HepG2 (cell line): Measurements from ENCODE around the gene BEGAIN. TPM values are rescaled to one million over a fixed set of nuclear protein-coding genes. Genes with fewer than 3 reads are reported as not detected.

Experiments used
- ATAC-seq: fragments of 200-7000 bp; cut with Tn5 transposase; 3 replicates; pipeline ENCODE4 v1.9.1; 2020; ENCODE audit warnings: mild to moderate bottlenecking, moderate library complexity
- BruUV-seq: library from RNA; stranded (reverse); fragments of 400-500 nt; replicated peaks from 2 replicates; lab custom pipeline; 2021; lab: Mats Ljungman, UMichigan
- CTCF ChIA-PET: fragments of 300-600 bp; formaldehyde crosslinking; extraction: SDS; loops from one replicate; lab custom pipeline; 2021; ENCODE audit warnings: low total read pairs, inconsistent platforms, low intra/inter-chr PET ratio; lab: Yijun Ruan, JAX
- POLR2A ChIA-PET: fragments of 350-600 bp; sonication (Branson Sonifier 250); formaldehyde crosslinking; loops from one replicate; lab custom pipeline; 2020; ENCODE audit warnings: antibody characterized with exemption, inconsistent platforms; lab: Yijun Ruan, JAX
- DNase-seq: peaks from one replicate; pipeline ENCODE4 v3.0.0-alpha.2; 2015; ENCODE audit warnings: low spot score
- FAIRE-seq: peaks from 3 replicates; lab custom pipeline; 2011; peaks lifted over from hg19 to GRCh38; lab: Jason Lieb, UNC
- H2AFZ ChIP-seq: one replicate; pipeline ENCODE4 v1.6.1; 2011; ENCODE audit warnings: low read length, inconsistent platforms
- H3K27ac ChIP-seq: fragments of 300-600 bp; 3 replicates; pipeline ENCODE4 v1.8.0; 2011; ENCODE audit warnings: mixed run types, mild to moderate bottlenecking, mixed read lengths, low read length, inconsistent platforms; ENCODE audit not compliant: insufficient read depth; ENCODE audit errors: extremely low read length
- H3K27me3 ChIP-seq, 2 experiments: fragments of 200-600 bp in 1 of 2; 2 replicates in 1 of 2; 3 replicates in 1 of 2; pipeline versions ENCODE4 v1.6.0 to v1.8.0; 2011; ENCODE audit warnings: low read length in 2 of 2, mild to moderate bottlenecking in 2 of 2, moderate library complexity in 2 of 2, inconsistent platforms in 1 of 2; ENCODE audit not compliant: insufficient read depth in 2 of 2, control insufficient read depth in 1 of 2
- H3K36me3 ChIP-seq, 2 experiments: fragments of 200-600 bp in 1 of 2; replicated peaks in 1 of 2; 2 replicates in 1 of 2; 3 replicates in 1 of 2; pipeline versions ENCODE4 v1.5.1 to v1.8.0; 2011; ENCODE audit warnings: low read length in 2 of 2, inconsistent platforms in 1 of 2; ENCODE audit not compliant: insufficient read depth in 2 of 2, control insufficient read depth in 1 of 2
- H3K4me1 ChIP-seq: 2 replicates; pipeline ENCODE4 v1.5.1; 2012; ENCODE audit warnings: low read length, inconsistent platforms; ENCODE audit not compliant: insufficient read depth
- H3K4me2 ChIP-seq: 2 replicates; pipeline ENCODE4 v1.6.0; 2011; ENCODE audit warnings: low read depth, low read length, inconsistent platforms
- H3K4me3 ChIP-seq, 3 experiments: fragments of 200-600 bp in 1 of 3; sonication (generic), shearing (Covaris generic) in 1 of 3; replicated peaks in 1 of 3; 2 replicates each; pipeline ENCODE4 v1.5.1; 2011 to 2016; ENCODE audit warnings: low read length in 3 of 3, inconsistent platforms in 2 of 3, low read depth in 2 of 3, mild to moderate bottlenecking in 2 of 3, control low read depth in 1 of 3, mixed read lengths in 1 of 3; ENCODE audit not compliant: insufficient read depth in 1 of 3
- H3K79me2 ChIP-seq: one replicate; pipeline ENCODE4 v1.6.1; 2011; ENCODE audit warnings: low read length, inconsistent platforms; ENCODE audit not compliant: insufficient read depth
- H3K9ac ChIP-seq: 2 replicates; pipeline ENCODE4 v1.6.0; 2011; ENCODE audit warnings: mild to moderate bottlenecking, low read depth, low read length, inconsistent platforms; ENCODE audit not compliant: insufficient read depth
- H3K9me3 ChIP-seq: 2 replicates; pipeline ENCODE4 v1.5.1; 2012; ENCODE audit warnings: mild to moderate bottlenecking, low read length
- H4K20me1 ChIP-seq: 2 replicates; pipeline ENCODE4 v1.6.0; 2011; ENCODE audit warnings: inconsistent platforms, mild to moderate bottlenecking, low read length, moderate library complexity; ENCODE audit not compliant: insufficient read depth
- ATF7-NPFF ChIP-seq: sonication (generic); formaldehyde crosslinking; IDR thresholded peaks from 2 replicates; pipeline ENCODE4 v1.8.1; 2023; ENCODE audit warnings: mild to moderate bottlenecking, low read depth, missing genetic modification reagents, moderate library complexity
- GZF1 ChIP-seq: sonication (generic); formaldehyde crosslinking; IDR thresholded peaks from 2 replicates; pipeline ENCODE4 v1.5.1; 2020; ENCODE audit warnings: mild to moderate bottlenecking, missing genetic modification reagents
- RFX1 ChIP-seq: fragments of 450-650 bp; IDR thresholded peaks from 2 replicates; pipeline ENCODE4 v1.6.1; 2017
- RXRB ChIP-seq: IDR thresholded peaks from 2 replicates; pipeline ENCODE4 v1.6.1; 2016; ENCODE audit warnings: borderline replicate concordance, missing genetic modification reagents, missing compliant biosample characterization
- SIX4 ChIP-seq: sonication (generic); formaldehyde crosslinking; IDR thresholded peaks from 2 replicates; pipeline ENCODE4 v1.4.0; 2020; ENCODE audit warnings: missing genetic modification reagents
- SP140L ChIP-seq: sonication (generic); formaldehyde crosslinking; IDR thresholded peaks from 2 replicates; pipeline ENCODE4 v1.4.0; 2020; ENCODE audit warnings: missing genetic modification reagents, borderline replicate concordance
- SP2 ChIP-seq: sonication (generic); formaldehyde crosslinking; IDR thresholded peaks from 2 replicates; pipeline ENCODE4 v1.5.1; 2020; ENCODE audit warnings: mild to moderate bottlenecking, missing genetic modification reagents
- SPEN ChIP-seq: sonication (generic); formaldehyde crosslinking; IDR thresholded peaks from 2 replicates; pipeline ENCODE4 v1.5.1; 2020; ENCODE audit warnings: low read depth, mild to moderate bottlenecking, missing genetic modification reagents
- ZFY ChIP-seq: sonication (generic); formaldehyde crosslinking; IDR thresholded peaks from 2 replicates; pipeline ENCODE4 v1.4.0; 2020; ENCODE audit warnings: missing genetic modification reagents
- ZNF205 ChIP-seq: IDR thresholded peaks from 2 replicates; pipeline ENCODE4 v1.6.1; 2018; ENCODE audit warnings: missing biosample characterization, missing genetic modification reagents
- ZNF44 ChIP-seq: sonication (generic); formaldehyde crosslinking; IDR thresholded peaks from 2 replicates; pipeline ENCODE4 v1.5.1; 2020; ENCODE audit warnings: mild to moderate bottlenecking, missing genetic modification reagents
- ZNF446 ChIP-seq: sonication (generic); formaldehyde crosslinking; IDR thresholded peaks from 2 replicates; pipeline ENCODE4 v1.5.0; 2020; ENCODE audit warnings: mild to moderate bottlenecking, missing genetic modification reagents
- ZNF674 ChIP-seq: sonication (generic); formaldehyde crosslinking; IDR thresholded peaks from 2 replicates; pipeline ENCODE4 v1.5.0; 2020; ENCODE audit warnings: low read depth, mild to moderate bottlenecking, missing genetic modification reagents
- ZNF746 ChIP-seq: sonication (generic); formaldehyde crosslinking; IDR thresholded peaks from 2 replicates; pipeline ENCODE4 v1.8.0; 2022; ENCODE audit warnings: mild to moderate bottlenecking, missing genetic modification reagents
- ZNF790 ChIP-seq: sonication (generic); formaldehyde crosslinking; IDR thresholded peaks from 2 replicates; pipeline ENCODE4 v1.8.0; 2022; ENCODE audit warnings: missing genetic modification reagents, mild to moderate bottlenecking, borderline replicate concordance
- WGBS: methylation state at CpG from one replicate; pipeline ENCODE4 v1.1.6; 2017; ENCODE audit warnings: low lambda C conversion rate; 5-methylcytosine and 5-hydroxymethylcytosine counted together
- in situ Hi-C: cut with HindIII; loops from 2 replicates; pipeline ENCODE4 v1.10.0; 2017; ENCODE audit warnings: low pct_unique_long_range_greater_than_20kb; ENCODE audit not compliant: extremely low pct_ligation_motif_present
- intact Hi-C: fragments of 100-400 bp; cut with micrococcal nuclease; formaldehyde crosslinking; loops from one replicate; pipeline ENCODE4 v1.10.0; 2022; ENCODE audit not compliant: unreplicated experiment
- polyA plus RNA-seq, 8 experiments: library from polyadenylated mRNA; depleted of rRNA in 3 of 8; stranded (reverse) in 7 of 8; unstranded in 1 of 8; fragments of >200 nt; fragmentation: Illumina TruSeq in 4 of 8; extraction: Trizol in 4 of 8; gene quantifications; 2 replicates each; pipeline versions ENCODE4 v1.2.1 to v1.2.3, GENCODE V29; 2011 to 2016; ENCODE audit warnings: low read depth in 4 of 8, missing spikeins in 1 of 8, mixed read lengths in 1 of 8; ENCODE audit not compliant: insufficient read depth in 1 of 8
- total RNA-seq, 5 experiments: library from RNA; depleted of rRNA; stranded (reverse); fragments of >200 nt; fragmentation: Illumina TruSeq; extraction: Trizol; gene quantifications; 2 replicates each; pipeline ENCODE4 v1.2.3, GENCODE V29; 2016; ENCODE audit warnings: low read depth in 1 of 5
- TF ChIP-seq, protein P1 (sequence below), 2 experiments: sonication (generic) in 1 of 2; formaldehyde crosslinking in 1 of 2; IDR thresholded peaks; 2 replicates each; pipeline versions ENCODE4 v1.4.0 to v1.6.1; 2016 to 2020; ENCODE audit warnings: borderline replicate concordance in 1 of 2, low read depth in 1 of 2, mild to moderate bottlenecking in 1 of 2, missing genetic modification reagents in 1 of 2
- TF ChIP-seq, protein P2 (sequence below): sonication (generic); formaldehyde crosslinking; IDR thresholded peaks from 2 replicates; pipeline ENCODE4 v1.4.0; 2020; ENCODE audit warnings: missing genetic modification reagents, borderline replicate concordance
- TF ChIP-seq, protein P3 (sequence below): IDR thresholded peaks from 2 replicates; pipeline ENCODE4 v1.6.1; 2018; ENCODE audit warnings: missing genetic modification reagents, mild to moderate bottlenecking, missing compliant biosample characterization

BEGAIN gene
- total and polyA plus RNA-seq, 2 of the 13 experiments (the other 11 are each of a cell fraction or from before 2014, with no cell fraction given) = not detected

DNA sequence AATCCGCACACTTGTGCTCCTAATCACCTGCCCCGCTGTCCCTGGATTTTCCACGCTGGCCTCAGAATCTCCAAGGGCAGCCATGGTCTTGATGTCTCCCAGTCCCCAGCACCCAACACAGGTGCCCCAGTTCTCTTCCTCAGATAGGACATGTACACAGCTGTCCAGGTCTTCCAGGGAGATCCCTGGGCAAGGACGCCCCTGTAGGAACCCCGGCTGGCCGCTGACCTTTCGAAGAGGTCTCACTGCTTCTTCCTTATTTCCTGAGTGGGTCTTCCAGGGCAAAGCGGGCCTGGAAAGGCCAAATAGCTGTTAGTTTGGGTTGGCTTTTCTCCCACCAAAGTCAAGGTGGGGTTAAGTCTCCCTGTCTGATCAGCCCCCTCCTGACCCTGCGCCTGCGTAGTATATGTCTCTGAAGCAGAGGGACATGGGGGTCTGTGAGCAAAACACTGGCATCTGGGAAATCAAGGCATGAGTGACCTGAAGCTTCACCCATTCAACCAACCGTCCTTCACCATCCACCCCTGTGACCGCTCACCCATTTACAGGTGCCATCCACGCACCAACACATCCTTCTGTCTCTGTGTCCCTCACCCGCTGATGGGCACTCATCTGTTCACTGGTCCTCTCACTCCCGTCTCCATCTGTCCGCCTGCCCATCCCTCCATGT lies 4.6 kb downstream of the BEGAIN start:
- Histone ChIP-seq H3K79me2 (no peaks in the 10 kb centered on the region), H3K4me3 (no peak overlapping the region), H2AFZ (no peak overlapping the region), H3K4me2 (no peak overlapping the region), H3K4me1 (no peaks in the 10 kb centered on the region), H3K9me3 (no peaks in the 10 kb centered on the region), H3K36me3 (no peaks in the 10 kb centered on the region), H3K27ac (no peak overlapping the region), H3K9ac (no peak overlapping the region), H4K20me1 (peaks cover 3% of the 10 kb centered on the region; the same call in 1 of the 2 replicates), H3K27me3 (peaks cover 6 to 57% of the 10 kb centered on the region in 2 experiments)
- ChIA-PET CTCF (no interaction called here), POLR2A (no interaction called here)
- intact Hi-C loops = no loop called here
- FAIRE-seq = no peak
- BruUV-seq = no TSS peak
- in situ Hi-C loops = no loop called here
- WGBS = 48% methylated on average over 13 of the region's 16 CpGs
- DNase-seq = no peak
- ATAC-seq = no peak
- TF ChIP-seq GZF1 (no peak), SIX4 (CRISPR knock-in tag) (no peak), ZNF205 (CRISPR knock-in tag) (no peak), ZNF746 (CRISPR knock-in tag) (no peak), ZNF446 (CRISPR knock-in tag) (no peak), SP140L (no peak), ZNF674 (no peak), ATF7-NPFF (no peak), ZNF44 (CRISPR knock-in tag) (no peak), ZNF790 (CRISPR knock-in tag) (no peak), ZFY (CRISPR knock-in tag) (no peak), SPEN (CRISPR knock-in tag) (no peak), RXRB (CRISPR knock-in tag) (no peak), RFX1 (no peak), SP2 (CRISPR knock-in tag) (no peak)
- TF ChIP-seq, protein P1, sequence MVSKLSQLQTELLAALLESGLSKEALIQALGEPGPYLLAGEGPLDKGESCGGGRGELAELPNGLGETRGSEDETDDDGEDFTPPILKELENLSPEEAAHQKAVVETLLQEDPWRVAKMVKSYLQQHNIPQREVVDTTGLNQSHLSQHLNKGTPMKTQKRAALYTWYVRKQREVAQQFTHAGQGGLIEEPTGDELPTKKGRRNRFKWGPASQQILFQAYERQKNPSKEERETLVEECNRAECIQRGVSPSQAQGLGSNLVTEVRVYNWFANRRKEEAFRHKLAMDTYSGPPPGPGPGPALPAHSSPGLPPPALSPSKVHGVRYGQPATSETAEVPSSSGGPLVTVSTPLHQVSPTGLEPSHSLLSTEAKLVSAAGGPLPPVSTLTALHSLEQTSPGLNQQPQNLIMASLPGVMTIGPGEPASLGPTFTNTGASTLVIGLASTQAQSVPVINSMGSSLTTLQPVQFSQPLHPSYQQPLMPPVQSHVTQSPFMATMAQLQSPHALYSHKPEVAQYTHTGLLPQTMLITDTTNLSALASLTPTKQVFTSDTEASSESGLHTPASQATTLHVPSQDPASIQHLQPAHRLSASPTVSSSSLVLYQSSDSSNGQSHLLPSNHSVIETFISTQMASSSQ (IDR thresholded peaks at IDR 0.05; ENCODE audit: low read depth) = no peak
- TF ChIP-seq, protein P1 (CRISPR knock-in tag; IDR thresholded peaks at IDR 0.05; ENCODE audit: borderline replicate concordance) = no peak
- TF ChIP-seq, protein P2, sequence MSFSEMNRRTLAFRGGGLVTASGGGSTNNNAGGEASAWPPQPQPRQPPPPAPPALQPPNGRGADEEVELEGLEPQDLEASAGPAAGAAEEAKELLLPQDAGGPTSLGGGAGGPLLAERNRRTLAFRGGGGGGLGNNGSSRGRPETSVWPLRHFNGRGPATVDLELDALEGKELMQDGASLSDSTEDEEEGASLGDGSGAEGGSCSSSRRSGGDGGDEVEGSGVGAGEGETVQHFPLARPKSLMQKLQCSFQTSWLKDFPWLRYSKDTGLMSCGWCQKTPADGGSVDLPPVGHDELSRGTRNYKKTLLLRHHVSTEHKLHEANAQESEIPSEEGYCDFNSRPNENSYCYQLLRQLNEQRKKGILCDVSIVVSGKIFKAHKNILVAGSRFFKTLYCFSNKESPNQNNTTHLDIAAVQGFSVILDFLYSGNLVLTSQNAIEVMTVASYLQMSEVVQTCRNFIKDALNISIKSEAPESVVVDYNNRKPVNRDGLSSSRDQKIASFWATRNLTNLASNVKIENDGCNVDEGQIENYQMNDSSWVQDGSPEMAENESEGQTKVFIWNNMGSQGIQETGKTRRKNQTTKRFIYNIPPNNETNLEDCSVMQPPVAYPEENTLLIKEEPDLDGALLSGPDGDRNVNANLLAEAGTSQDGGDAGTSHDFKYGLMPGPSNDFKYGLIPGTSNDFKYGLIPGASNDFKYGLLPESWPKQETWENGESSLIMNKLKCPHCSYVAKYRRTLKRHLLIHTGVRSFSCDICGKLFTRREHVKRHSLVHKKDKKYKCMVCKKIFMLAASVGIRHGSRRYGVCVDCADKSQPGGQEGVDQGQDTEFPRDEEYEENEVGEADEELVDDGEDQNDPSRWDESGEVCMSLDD (CRISPR knock-in tag) = no peak
- TF ChIP-seq, protein P3, sequence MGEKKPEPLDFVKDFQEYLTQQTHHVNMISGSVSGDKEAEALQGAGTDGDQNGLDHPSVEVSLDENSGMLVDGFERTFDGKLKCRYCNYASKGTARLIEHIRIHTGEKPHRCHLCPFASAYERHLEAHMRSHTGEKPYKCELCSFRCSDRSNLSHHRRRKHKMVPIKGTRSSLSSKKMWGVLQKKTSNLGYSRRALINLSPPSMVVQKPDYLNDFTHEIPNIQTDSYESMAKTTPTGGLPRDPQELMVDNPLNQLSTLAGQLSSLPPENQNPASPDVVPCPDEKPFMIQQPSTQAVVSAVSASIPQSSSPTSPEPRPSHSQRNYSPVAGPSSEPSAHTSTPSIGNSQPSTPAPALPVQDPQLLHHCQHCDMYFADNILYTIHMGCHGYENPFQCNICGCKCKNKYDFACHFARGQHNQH (CRISPR knock-in tag) = no peak
